Coronary artery (tissue), 2 donors: Measurements from ENCODE around the gene CEP131.

ENCODE experiments used
- DNase-seq: peaks from one replicate; pipeline ENCODE4 v3.0.0-alpha.2; 2017; ENCODE audit warnings: low spot score
- H3K27ac ChIP-seq, 2 donors: fragments of 200-600 bp; sonication (generic); one replicate each; pipeline ENCODE4 v1.5.1; 2016 to 2019
- H3K4me3 ChIP-seq: fragments of 200-600 bp; sonication (generic); 2 replicates; pipeline ENCODE4 v1.5.1; 2016; ENCODE audit warnings: mild to moderate bottlenecking, moderate library complexity
- CTCF ChIP-seq: fragments of 200-600 bp; sonication (generic); IDR thresholded peaks from one replicate; pipeline ENCODE4 v1.5.1; 2019; ENCODE audit warnings: antibody characterized with exemption

CEP131 gene

GRCh38 chr17:81263371-81264181, 40.8 kb upstream of the CEP131 start:
- DNase-seq, result no peak
- Histone ChIP-seq H3K4me3 (no peak overlapping the region), H3K27ac (no peak overlapping the region)
- TF ChIP-seq CTCF, result no peak

- TF ChIP-seq CTCF, result no peak
- no peak for DNase-seq
- Histone ChIP-seq H3K4me3 (no peak overlapping the region), H3K27ac (no peak overlapping the region)
Observed at GRCh38 chr17:81261582-81262336, 39.0 kb upstream of the CEP131 start.

GRCh38 chr17:81261096-81261495, 38.3 kb upstream of the CEP131 start:
- no peak overlapping the region for H3K27ac ChIP-seq
- no peak for DNase-seq
- no peak for TF ChIP-seq CTCF
- H3K4me3 ChIP-seq, result no peak overlapping the region

- no peak for TF ChIP-seq CTCF
- Histone ChIP-seq H3K27ac (no peak overlapping the region), H3K4me3 (no peak overlapping the region)
- DNase-seq, result no peak
Observed at GRCh38 chr17:81260641-81261040, 37.9 kb upstream of the CEP131 start.

- no peak for DNase-seq
- Histone ChIP-seq H3K27ac (no peak overlapping the region), H3K4me3 (no peak overlapping the region)
- no peak for TF ChIP-seq CTCF
Observed at GRCh38 chr17:81260171-81260570, 37.4 kb upstream of the CEP131 start.

- no peak overlapping the region for H3K27ac ChIP-seq
- no peak for DNase-seq
- TF ChIP-seq CTCF, result no peak
- H3K4me3 ChIP-seq, result no peak overlapping the region
Observed at GRCh38 chr17:81259058-81259605, 36.4 kb upstream of the CEP131 start.
